Skeletal muscle tissue (tissue), 4 donors: ENCODE results near the gene MED6. TPM values are rescaled to one million over a fixed set of nuclear protein-coding genes. Genes with fewer than 3 reads are reported as not detected.

Source experiments
- H3K27ac ChIP-seq: one replicate; pipeline ENCODE4 v1.7.0; 2013; ENCODE audit warnings: mild to moderate bottlenecking, low read depth, low read length, inconsistent platforms
- H3K27me3 ChIP-seq, 3 donors: one replicate each; pipeline ENCODE4 v1.7.0; 2013; ENCODE audit warnings: low read length in 3 of 3; ENCODE audit not compliant: control insufficient read depth in 3 of 3, insufficient read depth in 3 of 3
- H3K36me3 ChIP-seq, 3 donors: one replicate each; pipeline ENCODE4 v1.7.0; 2013; ENCODE audit warnings: low read length in 3 of 3; ENCODE audit not compliant: control insufficient read depth in 3 of 3, insufficient read depth in 3 of 3
- H3K4me1 ChIP-seq, 3 donors: one replicate each; pipeline ENCODE4 v1.7.0; 2013; ENCODE audit warnings: low read length in 3 of 3, mild to moderate bottlenecking in 3 of 3; ENCODE audit not compliant: control insufficient read depth in 3 of 3, insufficient read depth in 3 of 3
- H3K4me3 ChIP-seq, 3 donors: one replicate each; pipeline ENCODE4 v1.7.0; 2013; ENCODE audit warnings: low read length in 3 of 3
- H3K9ac ChIP-seq, 3 donors: one replicate each; pipeline ENCODE4 v1.7.0; 2013; ENCODE audit warnings: low read length in 3 of 3, mild to moderate bottlenecking in 3 of 3, moderate library complexity in 2 of 3, low read depth in 1 of 3
- H3K9me3 ChIP-seq, 3 donors: one replicate each; pipeline ENCODE4 v1.7.0; 2013; ENCODE audit warnings: low read length in 3 of 3; ENCODE audit not compliant: control insufficient read depth in 3 of 3
- total RNA-seq: library from RNA; depleted of rRNA; stranded (reverse); fragments of >200 nt; gene quantifications from one replicate; pipeline ENCODE4 v1.2.3, GENCODE V29; 2014
- donor health status: Osteomylitis.

Gene MED6
- total RNA-seq, 1 donor from 2014 or later: 45.4 TPM

DNA sequence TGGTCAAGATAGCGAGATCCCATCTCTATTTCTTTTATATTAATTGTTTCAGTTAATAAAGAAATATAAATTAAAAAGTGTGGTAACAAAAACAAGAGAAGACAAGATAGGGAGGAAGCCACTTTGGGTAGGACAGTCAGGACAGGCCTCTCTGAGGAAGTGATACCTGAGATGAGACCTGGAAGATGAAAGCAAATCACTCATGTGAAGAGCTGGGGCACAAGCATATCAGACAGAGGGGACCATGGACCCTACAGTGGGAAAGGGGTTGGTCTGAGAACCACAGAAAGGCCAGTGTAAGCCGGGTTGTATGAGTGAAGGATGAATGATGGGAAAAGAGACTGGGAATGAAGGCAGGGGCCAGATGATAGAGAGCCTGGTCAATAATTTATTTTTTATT, 1.8 kb upstream of the MED6 start:
- no peaks in the 10 kb centered on the region for H3K36me3 ChIP-seq
- no peak overlapping the region for H3K27ac ChIP-seq
- peaks cover 4 to 5% (median 5%) of the 10 kb centered on the region in 3 donors for H3K27me3 ChIP-seq

GRCh38 chr14:70601162-70601561, 707 bp upstream of the MED6 start:
- Histone ChIP-seq H3K27me3 (no peaks in the 10 kb centered on the region), H3K9ac (peak overlapping the region in 2 of 3 donors; percentile 65 to 70), H3K4me3 (peak overlapping the region; percentile 60 to 75 (median 73)), H3K27ac (peak overlapping the region; percentile 34), H3K36me3 (peaks cover 0 to 2% (median under 1%) of the 10 kb centered on the region in 3 donors), H3K4me1 (peaks cover 7 to 12% (median 8%) of the 10 kb centered on the region in 3 donors), H3K9me3 (no peaks in the 10 kb centered on the region)

More for the DNA sequence above, 1.8 kb upstream of the MED6 start:
- H3K9ac ChIP-seq: no peak overlapping the region
- peaks cover 7 to 12% (median 8%) of the 10 kb centered on the region in 3 donors for H3K4me1 ChIP-seq
- H3K4me3 ChIP-seq: no peak overlapping the region
- H3K9me3 ChIP-seq: no peaks in the 10 kb centered on the region

- Histone ChIP-seq H3K36me3 (peaks cover 14 to 20% (median 19%) of the 10 kb centered on the region in 3 donors), H3K9me3 (no peaks in the 10 kb centered on the region), H3K9ac (no peak overlapping the region), H3K4me1 (peaks cover 7 to 12% (median 8%) of the 10 kb centered on the region in 3 donors), H3K27me3 (no peaks in the 10 kb centered on the region), H3K4me3 (peak overlapping the region; percentile 80 to 99 (median 87)), H3K27ac (no peak overlapping the region)
Observed at GRCh38 chr14:70599345-70599744, 1.1 kb downstream of the MED6 start.

GRCh38 chr14:70597731-70598130, 2.7 kb downstream of the MED6 start:
- H3K4me3 ChIP-seq: no peak overlapping the region
- no peaks in the 10 kb centered on the region for H3K27me3 ChIP-seq

GRCh38 chr14:70595443-70596185, 4.8 kb downstream of the MED6 start:
- Histone ChIP-seq H3K27ac (no peak overlapping the region), H3K9ac (no peak overlapping the region), H3K9me3 (no peaks in the 10 kb centered on the region), H3K36me3 (peaks cover 35 to 47% (median 46%) of the 10 kb centered on the region in 3 donors), H3K4me3 (no peak overlapping the region), H3K4me1 (peaks cover 5 to 12% (median 7%) of the 10 kb centered on the region in 3 donors), H3K27me3 (no peaks in the 10 kb centered on the region)

More at GRCh38 chr14:70597731-70598130, 2.7 kb downstream of the MED6 start:
- Histone ChIP-seq H3K9ac (no peak overlapping the region), H3K4me1 (peaks cover 7 to 12% (median 8%) of the 10 kb centered on the region in 3 donors), H3K27ac (no peak overlapping the region), H3K9me3 (no peaks in the 10 kb centered on the region), H3K36me3 (peaks cover 27 to 35% (median 34%) of the 10 kb centered on the region in 3 donors)

DNA sequence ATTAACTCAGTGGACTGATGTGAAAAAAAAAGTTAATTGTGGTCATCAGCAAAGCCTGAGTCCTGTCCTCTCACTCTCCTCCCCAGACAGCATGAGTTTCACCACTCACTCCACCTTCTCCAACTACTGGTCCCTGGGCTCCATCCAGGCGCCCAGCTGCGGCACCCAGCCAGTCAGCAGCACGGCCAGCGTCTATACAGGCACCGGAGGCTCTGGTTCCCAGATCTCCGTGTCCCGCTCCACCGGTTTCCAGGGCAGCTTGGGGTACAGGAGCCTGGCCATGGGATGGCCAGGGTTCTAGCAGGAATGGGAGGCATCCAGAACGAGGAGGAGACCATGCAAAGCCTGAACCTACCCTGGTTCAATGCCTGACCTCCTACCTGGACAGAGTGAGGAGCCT, 6.0 kb downstream of the MED6 start:
- H3K27me3 ChIP-seq: no peaks in the 10 kb centered on the region
- no peak overlapping the region for H3K9ac ChIP-seq
- no peaks in the 10 kb centered on the region for H3K9me3 ChIP-seq
- H3K36me3 ChIP-seq: peaks cover 39 to 58% (median 57%) of the 10 kb centered on the region in 3 donors
- no peak overlapping the region for H3K4me3 ChIP-seq
- no peak overlapping the region for H3K27ac ChIP-seq
- H3K4me1 ChIP-seq: peaks cover 3 to 6% (median 5%) of the 10 kb centered on the region in 3 donors

- Histone ChIP-seq H3K4me3 (no peak overlapping the region), H3K9ac (no peak overlapping the region), H3K9me3 (no peaks in the 10 kb centered on the region), H3K27me3 (no peaks in the 10 kb centered on the region), H3K4me1 (no peaks in the 10 kb centered on the region), H3K27ac (no peak overlapping the region), H3K36me3 (peaks cover 12 to 75% (median 60%) of the 10 kb centered on the region in 3 donors)
Observed at GRCh38 chr14:70585231-70585630, 15.2 kb downstream of the MED6 start.

DNA sequence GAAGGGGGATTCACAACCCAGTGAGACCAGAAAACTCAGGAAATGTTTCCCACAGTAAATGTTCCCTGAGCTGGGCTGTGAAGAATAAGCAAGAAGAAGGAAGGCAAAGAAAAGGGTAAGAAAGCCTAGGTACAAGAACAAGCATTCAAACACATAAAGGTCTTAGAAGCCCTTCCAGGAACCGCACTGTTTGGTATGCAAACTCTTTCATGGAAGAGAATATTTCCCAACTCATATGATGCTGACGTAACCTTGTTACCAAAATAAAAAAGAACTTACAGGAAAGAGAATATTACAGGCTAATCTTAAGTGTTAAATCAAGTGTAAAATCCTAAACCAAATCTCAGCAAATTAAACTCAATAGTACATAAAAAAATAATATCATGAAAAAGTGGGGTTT, 23.6 kb downstream of the MED6 start:
- H3K27me3 ChIP-seq: no peaks in the 10 kb centered on the region
- peaks cover 3 to 31% (median 25%) of the 10 kb centered on the region in 3 donors for H3K36me3 ChIP-seq
- no peak overlapping the region for H3K4me3 ChIP-seq
- no peak overlapping the region for H3K9ac ChIP-seq
- no peak overlapping the region for H3K27ac ChIP-seq
- no peaks in the 10 kb centered on the region for H3K4me1 ChIP-seq
- no peaks in the 10 kb centered on the region for H3K9me3 ChIP-seq

- H3K27me3 ChIP-seq: no peaks in the 10 kb centered on the region
- H3K4me1 ChIP-seq: no peaks in the 10 kb centered on the region
- H3K9me3 ChIP-seq: no peaks in the 10 kb centered on the region
- H3K36me3 ChIP-seq: peaks cover 0 to 3% (median under 1%) of the 10 kb centered on the region in 3 donors
- H3K9ac ChIP-seq: no peak overlapping the region
- no peak overlapping the region for H3K4me3 ChIP-seq
- no peak overlapping the region for H3K27ac ChIP-seq
Observed at GRCh38 chr14:70573050-70573449, 27.4 kb downstream of the MED6 start.

- H3K9me3 ChIP-seq: no peaks in the 10 kb centered on the region
- H3K27me3 ChIP-seq: no peaks in the 10 kb centered on the region
- no peak overlapping the region for H3K27ac ChIP-seq
- no peaks in the 10 kb centered on the region for H3K36me3 ChIP-seq
- H3K4me1 ChIP-seq: no peaks in the 10 kb centered on the region
- no peak overlapping the region for H3K9ac ChIP-seq
- no peak overlapping the region for H3K4me3 ChIP-seq
Observed at GRCh38 chr14:70571139-70571538, 29.3 kb downstream of the MED6 start.
